Activated CD4-positive, alpha-beta T cell treated with anti-CD3 and anti-CD28 coated beads for 36 hours (primary cell): ENCODE results near the gene CLPTM1L. TPM values are rescaled to one million over a fixed set of nuclear protein-coding genes. Genes with fewer than 3 reads are reported as not detected.
"Not testable (repeated sequence)": the region's sequence is repeated elsewhere in the genome, so short reads cannot be mapped to it uniquely, and the experiment has no call there.

Source experiments
- ATAC-seq: fragments of 200-7000 bp; cut with Tn5 transposase; one replicate; pipeline ENCODE4 v1.10.0; 2021; ENCODE audit warnings: mild to moderate bottlenecking, moderate library complexity
- CTCF ChIA-PET: fragments of 350-600 bp; sonication (Branson Sonifier 250); formaldehyde crosslinking; loops from one replicate; lab custom pipeline; 2021; ENCODE audit warnings: antibody characterized with exemption; lab: Charles Lee
- POLR2A ChIA-PET: fragments of 350-600 bp; sonication (Branson Sonifier 250); formaldehyde crosslinking; loops from one replicate; lab custom pipeline; 2021; ENCODE audit warnings: antibody characterized with exemption, inconsistent platforms; lab: Charles Lee
- DNase-seq: peaks from one replicate; pipeline ENCODE4 v3.0.0-alpha.2; 2020
- H3K27ac Mint-ChIP-seq: one replicate; pipeline ENCODE4 v1.8.0; 2021; ENCODE audit warnings: mixed read lengths
- H3K27me3 Mint-ChIP-seq: one replicate; pipeline ENCODE4 v1.8.0; 2021; ENCODE audit warnings: mixed read lengths
- H3K36me3 Mint-ChIP-seq: one replicate; pipeline ENCODE4 v1.8.0; 2021; ENCODE audit warnings: low read depth, mixed read lengths
- H3K4me1 Mint-ChIP-seq: one replicate; pipeline ENCODE4 v1.8.0; 2021; ENCODE audit warnings: mixed read lengths
- H3K4me3 Mint-ChIP-seq: one replicate; pipeline ENCODE4 v1.8.0; 2021; ENCODE audit warnings: mild to moderate bottlenecking, moderate library complexity, mixed read lengths
- H3K9me3 Mint-ChIP-seq: one replicate; pipeline ENCODE4 v1.8.0; 2021; ENCODE audit warnings: low read depth, mixed read lengths
- intact Hi-C, 2 experiments: fragments of 100-400 bp; cut with DNase I in 1 of 2; cut with micrococcal nuclease in 1 of 2; formaldehyde crosslinking; loops; one replicate each; pipeline versions ENCODE4 v1.14.2 to v1.15.1; 2022 to 2024; cut with DNase I, micrococcal nuclease
- total RNA-seq, 2 experiments: library from RNA; stranded (reverse); gene quantifications; one replicate each; pipeline ENCODE4 v1.2.3, GENCODE V29; 2021

Gene CLPTM1L
- total RNA-seq, 2 experiments from 2014 or later = 62.1 to 62.2 TPM

- DNase-seq (no peak), ATAC-seq (no peak)
- ChIA-PET POLR2A (interaction anchor here (0.5 to 0.6 kb wide), 2 partner anchors 22 to 33 kb away, joined by 3 to 4 read pairs; no protein-coding TSS in a partner anchor), CTCF (interaction anchor here (1.5 kb wide), 1 partner anchor 34 kb away, joined by 3 read pairs; no protein-coding TSS in a partner anchor)
- H3K27me3 Mint-ChIP-seq = no peaks in the 10 kb centered on the region
- H3K4me3 Mint-ChIP-seq = peak overlapping the region; percentile 71
- H3K4me1 Mint-ChIP-seq = peaks cover 20% of the 10 kb centered on the region
- no peaks in the 10 kb centered on the region for H3K9me3 Mint-ChIP-seq
- H3K36me3 Mint-ChIP-seq = peaks cover 19% of the 10 kb centered on the region
- H3K27ac Mint-ChIP-seq = peak overlapping the region; percentile 60
- intact Hi-C loops = loop anchor here in 1 of 2 experiments (1.0 to 10.0 kb wide), 10 partner anchors 30 to 871 kb away; partner anchors contain the start of genes BRD9, CEP72, MRPL36 and TERT
These were observed 1.2 kb upstream of the CLPTM1L start for GRCh38 chr5:1345876-1346626.

GRCh38 chr5:1343931-1344901 is 683 bp downstream of the CLPTM1L start:
- ChIA-PET CTCF (interaction anchor here (0.5 to 1.6 kb wide), 5 partner anchors 28 to 172 kb away, joined by 3 to 5 read pairs (median 3); no protein-coding TSS in a partner anchor), POLR2A (interaction anchor here (1.4 kb wide), 1 partner anchor 41 kb away, joined by 3 read pairs; no protein-coding TSS in a partner anchor)
- H3K9me3 Mint-ChIP-seq = no peaks in the 10 kb centered on the region
- H3K4me1 Mint-ChIP-seq = peaks cover 24% of the 10 kb centered on the region
- DNase-seq (peak; percentile 41), ATAC-seq (peak; percentile 23)
- peak overlapping the region; percentile 94 for H3K4me3 Mint-ChIP-seq
- peak overlapping the region; percentile 92 for H3K27ac Mint-ChIP-seq
- peaks cover 27% of the 10 kb centered on the region for H3K36me3 Mint-ChIP-seq
- intact Hi-C loops = loop anchor here in 1 of 2 experiments (10.0 kb wide), 2 partner anchors 729 to 869 kb away; partner anchors contain the start of gene CEP72
- no peaks in the 10 kb centered on the region for H3K27me3 Mint-ChIP-seq

GRCh38 chr5:1343315-1343751 is 1.6 kb downstream of the CLPTM1L start:
- Mint-ChIP-seq H3K27ac (no peak overlapping the region), H3K4me3 (peak overlapping the region; percentile 94), H3K36me3 (peaks cover 30% of the 10 kb centered on the region), H3K9me3 (no peaks in the 10 kb centered on the region), H3K4me1 (peaks cover 24% of the 10 kb centered on the region), H3K27me3 (no peaks in the 10 kb centered on the region)
- DNase-seq (no peak), ATAC-seq (no peak)
- ChIA-PET POLR2A (no interaction called here), CTCF (interaction anchor here (1.4 to 1.6 kb wide), 2 partner anchors 27 to 171 kb away, joined by 3 to 5 read pairs; no protein-coding TSS in a partner anchor)
- intact Hi-C loops = loop anchor here in 1 of 2 experiments (10.0 kb wide), 2 partner anchors 729 to 869 kb away; partner anchors contain the start of gene CEP72

- H3K27me3 Mint-ChIP-seq, H3K27ac Mint-ChIP-seq, DNase-seq, POLR2A ChIA-PET, ATAC-seq, H3K9me3 Mint-ChIP-seq: not testable (repeated sequence)
- Mint-ChIP-seq H3K4me1 (peaks cover 24% of the 10 kb centered on the region), H3K4me3 (peak overlapping the region; percentile 94), H3K36me3 (peaks cover 35% of the 10 kb centered on the region)
- intact Hi-C loops = loop anchor here in 1 of 2 experiments (10.0 kb wide), 2 partner anchors 728 to 868 kb away; partner anchors contain the start of gene CEP72
- CTCF ChIA-PET = interaction anchor here (1.4 to 1.6 kb wide), 2 partner anchors 27 to 170 kb away, joined by 3 to 5 read pairs; no protein-coding TSS in a partner anchor
These were observed 2.2 kb downstream of the CLPTM1L start for GRCh38 chr5:1342711-1343110.

- POLR2A ChIA-PET = no interaction called here
These were observed 2.6 kb downstream of the CLPTM1L start for GRCh38 chr5:1342268-1342667.

GRCh38 chr5:1341863-1342262 is 3.0 kb downstream of the CLPTM1L start:
- CTCF ChIA-PET = interaction anchor here (0.7 kb wide), 1 partner anchor 126 kb away, joined by 4 read pairs; no protein-coding TSS in a partner anchor
- Mint-ChIP-seq H3K4me1 (peaks cover 27% of the 10 kb centered on the region), H3K36me3 (peaks cover 42% of the 10 kb centered on the region), H3K9me3 (no peaks in the 10 kb centered on the region), H3K27me3 (no peaks in the 10 kb centered on the region), H3K4me3 (no peak overlapping the region), H3K27ac (no peak overlapping the region)
- intact Hi-C loops = loop anchor here in 1 of 2 experiments (10.0 kb wide), 2 partner anchors 727 to 867 kb away; partner anchors contain the start of gene CEP72
- DNase-seq (no peak), ATAC-seq (no peak)
- POLR2A ChIA-PET = no interaction called here

More at GRCh38 chr5:1342268-1342667, 2.6 kb downstream of the CLPTM1L start:
- CTCF ChIA-PET = interaction anchor here (1.6 kb wide), 1 partner anchor 170 kb away, joined by 3 read pairs; no protein-coding TSS in a partner anchor
- ATAC-seq = no peak
- intact Hi-C loops = loop anchor here in 1 of 2 experiments (10.0 kb wide), 2 partner anchors 727 to 867 kb away; partner anchors contain the start of gene CEP72
- H3K4me3 Mint-ChIP-seq = no peak overlapping the region
- DNase-seq = no peak
- peaks cover 39% of the 10 kb centered on the region for H3K36me3 Mint-ChIP-seq
- H3K27me3 Mint-ChIP-seq = no peaks in the 10 kb centered on the region
- H3K4me1 Mint-ChIP-seq = peaks cover 24% of the 10 kb centered on the region
- no peak overlapping the region for H3K27ac Mint-ChIP-seq
- no peaks in the 10 kb centered on the region for H3K9me3 Mint-ChIP-seq

GRCh38 chr5:1339818-1340210 is 5.1 kb downstream of the CLPTM1L start:
- ATAC-seq, H3K9me3 Mint-ChIP-seq, POLR2A ChIA-PET, H3K27ac Mint-ChIP-seq, DNase-seq, H3K4me3 Mint-ChIP-seq, H3K27me3 Mint-ChIP-seq: not testable (repeated sequence)
- H3K4me1 Mint-ChIP-seq = peaks cover 32% of the 10 kb centered on the region
- peaks cover 46% of the 10 kb centered on the region for H3K36me3 Mint-ChIP-seq
- intact Hi-C loops = loop anchor here in 1 of 2 experiments (10.0 kb wide), 2 partner anchors 725 to 865 kb away; partner anchors contain the start of gene CEP72
- CTCF ChIA-PET = interaction anchor here (0.6 kb wide), 1 partner anchor 43 kb away, joined by 4 read pairs; no protein-coding TSS in a partner anchor

GRCh38 chr5:1339139-1339817 is 5.6 kb downstream of the CLPTM1L start:
- not testable (repeated sequence) for DNase-seq

DNA sequence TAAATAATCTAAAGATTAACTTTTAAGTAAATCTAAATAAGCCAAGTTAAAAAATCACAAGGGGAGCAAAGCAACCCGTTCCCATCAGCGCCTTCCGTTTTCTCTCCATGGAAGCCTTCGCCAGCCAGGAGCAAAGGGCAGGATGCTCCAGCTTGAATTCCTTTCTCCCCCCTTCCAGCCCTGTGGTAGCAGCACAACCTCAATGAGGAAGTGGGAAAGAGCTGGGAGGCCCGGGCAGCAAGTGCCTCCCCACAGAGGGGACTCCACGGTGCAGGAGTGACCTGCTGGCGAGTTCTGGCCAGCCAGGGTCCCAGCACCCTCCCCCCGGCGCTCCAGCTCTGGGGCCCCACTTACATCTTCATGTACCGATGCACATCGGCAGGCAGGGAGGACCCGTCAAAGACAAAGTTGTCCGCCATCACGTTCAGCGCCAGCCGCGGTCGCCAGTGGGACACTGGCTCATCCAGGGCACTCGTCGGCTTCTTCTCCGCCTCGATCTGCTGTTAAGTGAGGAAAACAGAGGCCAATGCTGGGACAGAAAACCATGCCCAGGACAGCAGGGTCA is 6.3 kb downstream of the CLPTM1L start:
- Mint-ChIP-seq H3K4me1 (peaks cover 26% of the 10 kb centered on the region), H3K27me3 (no peaks in the 10 kb centered on the region), H3K27ac (no peak overlapping the region), H3K9me3 (no peaks in the 10 kb centered on the region), H3K36me3 (peaks cover 41% of the 10 kb centered on the region), H3K4me3 (no peak overlapping the region)
- POLR2A ChIA-PET = no interaction called here
- CTCF ChIA-PET = no interaction called here
- DNase-seq (no peak), ATAC-seq (no peak)
- intact Hi-C loops = no loop called here

More at GRCh38 chr5:1339139-1339817, 5.6 kb downstream of the CLPTM1L start:
- H3K9me3 Mint-ChIP-seq, H3K4me3 Mint-ChIP-seq, ATAC-seq, intact Hi-C loops, CTCF ChIA-PET, H3K27ac Mint-ChIP-seq, H3K27me3 Mint-ChIP-seq, POLR2A ChIA-PET: not testable (repeated sequence)
- peaks cover 32% of the 10 kb centered on the region for H3K4me1 Mint-ChIP-seq
- peaks cover 46% of the 10 kb centered on the region for H3K36me3 Mint-ChIP-seq

DNA sequence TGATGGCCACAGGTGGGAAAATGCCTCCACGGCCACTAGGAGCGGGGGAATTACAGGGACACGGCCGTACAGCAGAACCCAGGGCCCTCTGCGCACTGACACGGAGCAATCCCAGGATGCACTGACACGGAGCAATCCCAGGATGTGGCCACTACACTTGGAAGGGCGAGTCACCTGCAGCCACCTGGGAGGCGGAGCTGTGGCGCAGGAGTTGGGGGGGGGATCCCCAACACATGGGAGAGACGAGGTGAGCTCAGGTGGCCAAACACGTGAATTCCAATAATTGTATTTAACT is 6.8 kb downstream of the CLPTM1L start:
- ChIA-PET CTCF (interaction anchor here (0.9 kb wide), 1 partner anchor 25 kb away, joined by 3 read pairs; no protein-coding TSS in a partner anchor), POLR2A (no interaction called here)
- Mint-ChIP-seq H3K27ac (no peak overlapping the region), H3K4me3 (no peak overlapping the region), H3K27me3 (no peaks in the 10 kb centered on the region), H3K4me1 (peaks cover 22% of the 10 kb centered on the region), H3K9me3 (no peaks in the 10 kb centered on the region), H3K36me3 (peaks cover 38% of the 10 kb centered on the region)
- DNase-seq = no peak
- ATAC-seq = no peak
- intact Hi-C loops = no loop called here
